Suprapubic skin (tissue), 4 donors: Measurements from ENCODE around the gene UBE2E2. TPM values are rescaled to one million over a fixed set of nuclear protein-coding genes. Genes with fewer than 3 reads are reported as not detected.

Experiments used
- DNase-seq, 2 donors: peaks; one replicate each; pipeline ENCODE4 v3.0.0-alpha.2; 2019; ENCODE audit warnings: low spot score in 2 of 2
- H3K27ac ChIP-seq: fragments of 200-600 bp; sonication (generic); one replicate; pipeline ENCODE4 v1.5.1; 2019
- H3K27me3 ChIP-seq: fragments of 200-600 bp; sonication (generic); one replicate; pipeline ENCODE4 v1.5.1; 2019
- H3K36me3 ChIP-seq: fragments of 200-600 bp; sonication (generic); one replicate; pipeline ENCODE4 v1.5.1; 2019
- H3K4me1 ChIP-seq: fragments of 200-600 bp; sonication (generic); one replicate; pipeline ENCODE4 v1.5.1; 2019
- H3K4me3 ChIP-seq: fragments of 200-600 bp; sonication (generic); one replicate; pipeline ENCODE4 v1.5.1; 2019; ENCODE audit warnings: mild to moderate bottlenecking
- H3K9me3 ChIP-seq: fragments of 200-600 bp; sonication (generic); one replicate; pipeline ENCODE4 v1.5.1; 2019
- EP300 ChIP-seq: sonication (generic); formaldehyde crosslinking; IDR thresholded peaks from one replicate; pipeline ENCODE4 v1.6.1; 2017; ENCODE audit warnings: antibody characterized with exemption
- POLR2A ChIP-seq, 2 donors: fragments of 450-650 bp; IDR thresholded peaks; one replicate each; pipeline ENCODE4 v1.6.1; 2017; ENCODE audit warnings: antibody characterized with exemption in 2 of 2, mild to moderate bottlenecking in 2 of 2, moderate library complexity in 2 of 2
- POLR2AphosphoS5 ChIP-seq, 3 donors: sonication (generic); formaldehyde crosslinking; IDR thresholded peaks; one replicate each; pipeline ENCODE4 v1.6.1; 2017; ENCODE audit warnings: antibody characterized with exemption in 3 of 3
- WGBS: methylation state at CpG from one replicate; pipeline ENCODE4 v1.1.5; 2018; 5-methylcytosine and 5-hydroxymethylcytosine counted together
- total RNA-seq, 4 donors: library from RNA; depleted of rRNA; stranded (reverse); fragments of >200 nt; gene quantifications; one replicate each; pipeline ENCODE4 v1.1.0, GENCODE V29; 2016
- TF ChIP-seq, protein P1 (sequence below), 2 donors: fragments of 200-600 bp in 1 of 2; fragments of 450-650 bp in 1 of 2; sonication (generic) in 1 of 2; IDR thresholded peaks; one replicate each; pipeline ENCODE4 v1.5.1; 2016 to 2019; ENCODE audit warnings: antibody characterized with exemption in 2 of 2, mild to moderate bottlenecking in 1 of 2, moderate library complexity in 1 of 2

The UBE2E2 gene
- total RNA-seq, 4 donors from 2014 or later: 30.2 to 65.4 (median 34.8) TPM

DNA sequence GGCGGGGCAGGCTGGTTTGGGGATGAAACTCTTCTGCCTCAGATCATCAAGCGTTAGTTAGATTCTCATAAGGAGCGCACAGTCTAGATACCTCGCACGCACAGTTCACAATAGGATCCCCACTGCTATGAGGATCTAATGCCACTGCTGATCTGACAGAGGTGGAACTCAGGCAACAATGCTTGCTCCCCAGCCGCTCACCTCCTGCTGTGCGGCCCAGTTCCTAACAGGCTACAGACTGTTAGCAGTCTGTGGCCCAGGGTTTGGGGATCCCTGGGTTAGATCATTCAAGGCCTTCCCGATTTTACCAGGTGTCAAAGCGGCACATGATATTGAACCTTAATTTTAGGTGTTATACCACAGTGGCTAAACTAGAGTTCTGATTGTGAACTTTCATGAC, 232.8 kb downstream of the UBE2E2 start:
- Histone ChIP-seq H3K36me3 (no peaks in the 10 kb centered on the region), H3K9me3 (no peaks in the 10 kb centered on the region), H3K4me1 (no peaks in the 10 kb centered on the region), H3K27me3 (no peaks in the 10 kb centered on the region), H3K4me3 (no peak overlapping the region), H3K27ac (no peak overlapping the region)
- DNase-seq: no peak
- 97% methylated on average over 9 of the region's 9 CpGs for WGBS
- TF ChIP-seq POLR2A (IDR thresholded peaks at IDR 0.05) (no peak), EP300 (no peak), POLR2AphosphoS5 (IDR thresholded peaks at IDR 0.05) (no peak)
- TF ChIP-seq, protein P1, sequence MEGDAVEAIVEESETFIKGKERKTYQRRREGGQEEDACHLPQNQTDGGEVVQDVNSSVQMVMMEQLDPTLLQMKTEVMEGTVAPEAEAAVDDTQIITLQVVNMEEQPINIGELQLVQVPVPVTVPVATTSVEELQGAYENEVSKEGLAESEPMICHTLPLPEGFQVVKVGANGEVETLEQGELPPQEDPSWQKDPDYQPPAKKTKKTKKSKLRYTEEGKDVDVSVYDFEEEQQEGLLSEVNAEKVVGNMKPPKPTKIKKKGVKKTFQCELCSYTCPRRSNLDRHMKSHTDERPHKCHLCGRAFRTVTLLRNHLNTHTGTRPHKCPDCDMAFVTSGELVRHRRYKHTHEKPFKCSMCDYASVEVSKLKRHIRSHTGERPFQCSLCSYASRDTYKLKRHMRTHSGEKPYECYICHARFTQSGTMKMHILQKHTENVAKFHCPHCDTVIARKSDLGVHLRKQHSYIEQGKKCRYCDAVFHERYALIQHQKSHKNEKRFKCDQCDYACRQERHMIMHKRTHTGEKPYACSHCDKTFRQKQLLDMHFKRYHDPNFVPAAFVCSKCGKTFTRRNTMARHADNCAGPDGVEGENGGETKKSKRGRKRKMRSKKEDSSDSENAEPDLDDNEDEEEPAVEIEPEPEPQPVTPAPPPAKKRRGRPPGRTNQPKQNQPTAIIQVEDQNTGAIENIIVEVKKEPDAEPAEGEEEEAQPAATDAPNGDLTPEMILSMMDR (IDR thresholded peaks at IDR 0.05): no peak

DNA sequence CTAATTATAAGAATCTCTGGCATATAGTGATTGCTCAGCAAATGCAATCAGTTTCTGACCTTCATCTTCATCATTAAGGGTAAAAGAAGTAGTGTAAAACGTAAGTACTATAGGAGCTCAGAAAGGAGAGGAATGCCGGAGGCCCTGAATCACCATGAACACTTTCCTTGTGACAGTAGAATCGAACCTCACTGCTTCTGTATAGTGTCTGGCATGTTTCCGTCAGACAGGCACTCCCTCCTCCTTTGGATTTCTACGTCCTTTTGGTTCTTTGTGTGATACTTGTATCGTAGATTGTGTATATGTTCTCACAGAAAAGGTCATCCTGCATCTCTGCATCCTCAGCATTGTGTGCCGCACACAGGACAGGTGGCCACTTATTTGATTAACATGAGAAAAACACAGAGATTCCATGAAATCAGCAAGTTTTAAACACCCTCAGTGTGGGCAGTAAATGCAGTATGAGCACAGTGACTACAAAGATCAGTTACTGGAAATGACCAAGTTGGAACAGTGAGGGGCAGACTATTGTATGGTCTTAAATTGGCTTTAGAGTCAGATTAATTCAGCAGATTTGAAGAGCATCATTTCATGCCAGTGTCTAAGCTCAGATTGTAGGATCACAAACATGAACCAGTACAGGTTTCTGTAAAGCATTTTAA, 234.5 kb downstream of the UBE2E2 start:
- no peaks in the 10 kb centered on the region for H3K4me1 ChIP-seq
- no peak for TF ChIP-seq POLR2A (IDR thresholded peaks at IDR 0.05)
- no peak for TF ChIP-seq POLR2AphosphoS5 (IDR thresholded peaks at IDR 0.05)
- TF ChIP-seq EP300: no peak
- TF ChIP-seq, protein P1 (IDR thresholded peaks at IDR 0.05): no peak
- H3K27ac ChIP-seq: no peak overlapping the region
- DNase-seq: no peak
- no peak overlapping the region for H3K4me3 ChIP-seq
- H3K27me3 ChIP-seq: no peaks in the 10 kb centered on the region
- H3K36me3 ChIP-seq: no peaks in the 10 kb centered on the region
- WGBS: 92% methylated on average over 7 of the region's 7 CpGs
- no peaks in the 10 kb centered on the region for H3K9me3 ChIP-seq

DNA sequence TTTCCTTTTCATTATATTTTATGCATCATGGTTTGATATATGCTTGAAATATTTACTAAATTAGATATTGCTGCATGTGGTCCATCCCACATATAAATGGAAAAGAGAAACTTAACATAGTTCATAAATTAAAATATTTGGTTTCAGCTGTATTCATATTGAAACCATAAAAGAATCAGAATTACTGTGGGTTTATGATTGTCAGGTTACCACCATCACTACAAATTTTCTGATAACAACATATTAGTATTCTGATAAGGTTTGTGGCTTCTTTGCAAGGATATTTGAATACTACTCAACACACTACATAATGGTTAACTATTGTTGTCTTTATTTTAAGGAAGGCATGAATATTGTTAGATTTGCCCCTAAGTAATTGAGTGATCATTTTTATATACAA, 235.5 kb downstream of the UBE2E2 start:
- no peaks in the 10 kb centered on the region for H3K36me3 ChIP-seq
- H3K4me3 ChIP-seq: no peak overlapping the region
- no peak overlapping the region for H3K27ac ChIP-seq
- no peaks in the 10 kb centered on the region for H3K27me3 ChIP-seq
- no peak for DNase-seq
- no peaks in the 10 kb centered on the region for H3K4me1 ChIP-seq
- TF ChIP-seq EP300 (no peak), POLR2A (IDR thresholded peaks at IDR 0.05) (no peak), POLR2AphosphoS5 (IDR thresholded peaks at IDR 0.05) (no peak)
- TF ChIP-seq, protein P1 (IDR thresholded peaks at IDR 0.05): no peak
- no peaks in the 10 kb centered on the region for H3K9me3 ChIP-seq

DNA sequence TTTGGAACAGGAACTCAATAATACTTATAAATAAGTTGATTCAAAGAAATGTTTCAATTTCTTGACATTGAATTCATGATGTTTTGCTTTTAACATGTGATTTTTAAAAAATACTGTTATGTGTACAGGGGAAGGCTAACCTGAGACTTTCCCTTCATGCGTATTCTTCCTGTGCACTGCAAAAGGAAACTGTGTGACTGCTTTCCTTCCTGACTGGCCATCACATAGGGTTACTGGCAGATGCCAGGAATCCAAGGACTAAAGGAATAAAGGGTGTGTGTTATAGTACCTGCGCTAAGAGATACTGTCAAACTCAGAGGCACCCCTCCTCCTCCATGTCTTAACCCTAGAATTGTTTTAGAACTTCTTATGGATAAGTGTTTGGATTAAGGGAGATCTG, 236.0 kb downstream of the UBE2E2 start:
- H3K9me3 ChIP-seq: no peaks in the 10 kb centered on the region
- 82% methylated on average over 2 of the region's 2 CpGs for WGBS
- no peak overlapping the region for H3K27ac ChIP-seq
- no peaks in the 10 kb centered on the region for H3K36me3 ChIP-seq
- no peak overlapping the region for H3K4me3 ChIP-seq
- H3K27me3 ChIP-seq: no peaks in the 10 kb centered on the region
- TF ChIP-seq EP300: no peak
- no peak for TF ChIP-seq POLR2A (IDR thresholded peaks at IDR 0.05)
- TF ChIP-seq, protein P1 (IDR thresholded peaks at IDR 0.05): no peak
- no peak for TF ChIP-seq POLR2AphosphoS5 (IDR thresholded peaks at IDR 0.05)
- DNase-seq: no peak
- H3K4me1 ChIP-seq: no peaks in the 10 kb centered on the region

DNA sequence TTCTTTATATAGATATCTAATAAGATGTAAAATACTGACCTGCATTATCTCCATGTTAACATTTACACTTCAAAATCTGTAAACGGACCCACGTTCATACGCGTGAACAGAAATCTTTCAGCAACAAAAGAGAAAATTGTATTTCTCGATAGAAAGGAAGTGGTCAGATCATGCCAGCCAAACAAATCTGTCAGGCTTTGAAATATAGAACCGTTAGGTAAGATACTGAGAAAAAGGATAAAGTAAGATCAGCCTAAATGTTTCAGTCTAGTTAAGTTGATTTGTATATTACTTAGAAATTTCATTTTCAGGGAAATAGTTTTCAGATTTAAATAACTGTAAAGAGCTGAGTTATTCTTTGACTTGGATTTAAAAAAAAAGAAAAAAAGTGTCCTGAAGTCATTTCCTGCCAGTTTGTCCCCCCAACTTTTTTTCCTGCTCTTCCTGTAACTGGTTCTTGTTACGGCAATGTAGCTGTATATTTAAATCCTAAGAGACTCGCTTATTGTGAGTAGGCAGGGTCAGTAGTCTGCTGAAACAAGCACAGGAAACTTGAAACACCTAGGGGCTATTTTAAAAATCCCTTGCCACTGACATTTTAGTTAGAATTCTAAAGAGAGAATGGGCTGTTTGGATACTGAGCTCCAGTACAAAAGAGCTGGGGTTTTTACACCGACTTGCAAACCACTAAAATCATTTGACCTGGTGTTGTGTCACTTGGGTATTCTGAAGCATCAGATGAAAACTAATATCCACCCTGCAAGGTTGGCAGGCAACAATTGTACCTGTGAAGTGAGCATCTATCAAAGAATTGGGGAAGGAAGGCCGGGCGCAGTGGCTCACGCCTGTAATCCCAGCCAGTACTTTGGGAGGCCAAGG, 237.5 kb downstream of the UBE2E2 start:
- TF ChIP-seq, protein P1 (IDR thresholded peaks at IDR 0.05): no peak
- no peak for TF ChIP-seq POLR2A (IDR thresholded peaks at IDR 0.05)

More for the DNA sequence above, 237.5 kb downstream of the UBE2E2 start:
- Histone ChIP-seq H3K4me3 (no peak overlapping the region), H3K4me1 (no peaks in the 10 kb centered on the region), H3K27ac (no peak overlapping the region), H3K27me3 (no peaks in the 10 kb centered on the region), H3K36me3 (no peaks in the 10 kb centered on the region), H3K9me3 (no peaks in the 10 kb centered on the region)
- WGBS: 77% methylated on average over 12 of the region's 12 CpGs
- no peak for DNase-seq
